Aorta (tissue), 5 donors: ENCODE data around the gene SYP. TPM values are rescaled to one million over a fixed set of nuclear protein-coding genes. Genes with fewer than 3 reads are reported as not detected.
A peak's percentile ranks its signal among the peaks of the same experiment; 100 is the strongest.

Source experiments
- ATAC-seq: fragments of 200-7000 bp; cut with Tn5 transposase; one replicate; pipeline ENCODE4 v1.9.1; 2022; ENCODE audit warnings: moderate library complexity; ENCODE audit not compliant: low FRiP score
- DNase-seq, 2 donors: peaks; one replicate each; pipeline ENCODE4 v3.0.0-alpha.2; 2020
- H3K27ac ChIP-seq, 2 donors: one replicate each; pipeline ENCODE4 v1.5.1; 2013; ENCODE audit warnings: low read length in 2 of 2, mild to moderate bottlenecking in 2 of 2, moderate library complexity in 2 of 2, control low read depth in 1 of 2, inconsistent platforms in 1 of 2, low read depth in 1 of 2
- H3K27me3 ChIP-seq, 2 donors: one replicate each; pipeline ENCODE4 v1.6.1; 2013; ENCODE audit warnings: control low read depth in 1 of 2, low read length in 1 of 2, mild to moderate bottlenecking in 1 of 2, moderate library complexity in 1 of 2; ENCODE audit not compliant: insufficient read depth in 2 of 2, control insufficient read depth in 1 of 2
- H3K36me3 ChIP-seq, 2 donors: one replicate each; pipeline ENCODE4 v1.6.1; 2013; ENCODE audit warnings: control low read depth in 1 of 2, low read length in 1 of 2, mild to moderate bottlenecking in 1 of 2; ENCODE audit not compliant: insufficient read depth in 2 of 2, control insufficient read depth in 1 of 2
- H3K4me1 ChIP-seq, 2 donors: one replicate each; pipeline ENCODE4 v1.6.1; 2013; ENCODE audit warnings: low read length in 2 of 2, control low read depth in 1 of 2, mild to moderate bottlenecking in 1 of 2, moderate library complexity in 1 of 2; ENCODE audit not compliant: insufficient read depth in 2 of 2, control insufficient read depth in 1 of 2
- H3K4me3 ChIP-seq, 2 donors: one replicate each; pipeline ENCODE4 v1.5.1; 2013; ENCODE audit warnings: low read length in 2 of 2, control low read depth in 1 of 2, mild to moderate bottlenecking in 1 of 2
- H3K9me3 ChIP-seq: one replicate; pipeline ENCODE4 v1.6.1; 2013; ENCODE audit warnings: mild to moderate bottlenecking, low read length; ENCODE audit not compliant: control insufficient read depth
- WGBS, 2 donors: extraction: QIAGEN DNeasy Blood & Tissue Kit; methylation state at CpG; one replicate each; pipeline ENCODE4 v1.1.7; 2013; 5-methylcytosine and 5-hydroxymethylcytosine counted together
- intact Hi-C, 2 donors: fragments of 100-400 bp; cut with DNase I; formaldehyde crosslinking; loops; one replicate each; pipeline versions ENCODE4 v1.14.2 to v1.15.0; 2022
- polyA plus RNA-seq, 2 donors: library from polyadenylated mRNA; stranded (reverse); fragments of 200-250 nt; gene quantifications; one replicate each; pipeline ENCODE4 v1.2.3, GENCODE V29; 2013
- total RNA-seq, 2 donors: library from RNA; stranded (reverse); fragmentation: NEBNext Ultra II Directional; extraction: Animal tissue kit (Norgen Biotek cat#: 25700); gene quantifications; one replicate each; pipeline ENCODE4 v1.2.1, GENCODE V29; 2021
- donor health status: healthy with polysubstance abuse.
- donor health status: Bipolar disorder and iron deficiency.
- donor health status: DM: no; HTN: no; CAD: no.
- donor health status: DM: no; HTN: no; CAD: no.
- donor health status: DM: yes; HTN: yes; CAD: no.

The SYP gene
- total and polyA plus RNA-seq, 4 donors, result 2.4 to 5.3 (median 3.7) TPM

DNA sequence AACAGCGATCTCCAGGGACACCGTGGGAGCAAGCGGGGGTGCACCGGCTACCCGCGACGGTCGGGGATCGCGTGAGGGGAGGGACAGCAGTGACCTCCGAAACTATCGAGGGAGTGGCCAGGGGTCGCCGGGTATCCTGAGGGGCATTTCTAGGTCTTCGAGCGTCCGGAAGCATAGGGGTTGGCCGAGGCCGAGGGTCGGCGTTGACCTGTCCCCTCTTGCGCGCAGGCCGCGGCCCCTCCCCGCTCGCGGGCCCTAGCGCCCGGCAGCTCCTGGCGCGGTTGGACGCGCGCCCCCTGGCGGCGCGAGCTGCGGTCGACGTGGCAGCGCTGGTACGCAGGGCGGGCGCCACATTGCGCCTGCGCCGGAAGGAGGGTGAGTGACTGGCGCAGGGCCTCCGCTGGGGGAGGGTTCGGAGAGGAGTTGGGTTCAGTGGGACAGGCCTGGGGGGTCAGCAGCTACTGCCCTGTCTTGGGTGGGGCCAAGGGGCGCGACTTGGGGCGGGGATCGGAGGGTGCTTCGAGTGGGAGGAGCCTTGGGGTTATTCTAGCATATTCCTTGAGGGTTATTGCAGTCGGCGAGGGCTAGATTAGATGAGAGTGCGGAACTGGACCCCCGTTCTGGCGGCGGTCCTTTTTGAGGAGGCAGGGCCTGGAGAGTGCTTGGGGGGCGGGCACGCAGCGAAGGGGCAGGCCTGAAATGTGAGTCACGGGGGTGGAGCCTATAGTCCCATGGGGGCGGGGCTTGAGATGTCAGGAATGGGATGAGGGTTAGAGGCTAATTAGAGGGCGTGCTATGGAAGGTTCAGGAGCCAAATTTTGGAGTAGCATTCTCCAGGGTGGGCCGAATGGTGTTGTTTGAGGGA lies 36.2 kb downstream of the SYP start:
- H3K36me3 ChIP-seq, result no peaks in the 10 kb centered on the region
- DNase-seq, result peak; percentile 91 to 93
- intact Hi-C loops, result no loop called here
- H3K4me3 ChIP-seq, result no peak overlapping the region
- H3K27ac ChIP-seq, result peak overlapping the region in 1 of 2 donors; percentile 70
- H3K4me1 ChIP-seq, result no peaks in the 10 kb centered on the region
- peak; percentile 83 for ATAC-seq
- H3K9me3 ChIP-seq, result no peaks in the 10 kb centered on the region
- WGBS, 2 donors, result 2 to 34% methylated on average over 66 to 69 of the region's 69 CpGs
- H3K27me3 ChIP-seq, result no peaks in the 10 kb centered on the region

DNA sequence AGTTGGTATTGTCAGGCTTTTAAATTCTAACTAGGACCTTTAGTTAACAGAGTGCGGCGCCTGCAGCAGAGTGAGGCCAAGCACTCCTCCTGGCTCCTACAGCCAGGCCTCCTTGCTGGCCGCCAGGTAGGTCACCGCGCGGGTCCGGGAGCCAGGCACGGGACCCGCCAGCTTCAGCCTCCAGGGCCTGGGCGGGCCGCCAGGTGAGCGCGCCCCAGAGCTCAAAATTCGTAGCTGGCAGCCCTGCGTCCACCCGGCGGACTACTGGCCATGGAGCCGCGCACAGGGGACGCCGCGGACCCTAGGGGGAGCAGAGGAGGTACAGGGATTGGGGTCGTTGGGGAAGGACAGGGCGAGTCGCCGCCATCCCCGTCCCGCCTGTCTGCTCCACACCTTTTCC lies 37.4 kb downstream of the SYP start, which contains the start of gene MAGIX:
TSS of gene MAGIX (plus strand) at position 139 of the 400 bp plus-strand sequence. CDS start at position 271, 132 bp downstream.
- no peak for ATAC-seq
- H3K9me3 ChIP-seq, result no peaks in the 10 kb centered on the region
- 43 to 61% methylated on average over 28 of the region's 28 CpGs for WGBS, 2 donors
- H3K27me3 ChIP-seq, result no peaks in the 10 kb centered on the region
- H3K4me3 ChIP-seq, result no peak within 1 kb of the TSS
- no peaks in the 10 kb centered on the region for H3K4me1 ChIP-seq
- no peaks in the 10 kb centered on the region for H3K36me3 ChIP-seq
- H3K27ac ChIP-seq, result peak within 1 kb of the TSS in 1 of 2 donors; percentile 70
- DNase-seq, result no peak
- intact Hi-C loops, result no loop called here

DNA sequence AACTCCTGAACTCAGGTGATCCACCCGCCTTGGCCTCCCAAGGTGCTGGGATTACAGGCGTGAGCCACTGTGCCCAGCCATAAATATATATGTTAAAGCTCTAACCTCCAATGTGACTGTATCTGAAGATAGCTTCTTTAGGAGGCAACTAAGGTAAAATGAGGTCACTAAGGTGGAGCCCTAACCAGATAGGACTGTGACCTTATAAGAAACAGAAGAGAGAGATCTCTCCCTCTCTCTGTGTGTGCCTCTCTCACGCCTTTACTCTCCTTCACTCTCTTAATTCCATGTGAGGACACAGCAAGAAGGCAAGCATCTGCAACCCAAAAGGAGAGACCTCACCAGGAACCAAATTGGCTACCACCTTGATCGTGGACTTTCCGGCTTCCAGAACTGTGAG lies 38.4 kb downstream of the SYP start:
- DNase-seq, result no peak
- intact Hi-C loops, result no loop called here
- H3K27me3 ChIP-seq, result no peaks in the 10 kb centered on the region
- no peak overlapping the region for H3K27ac ChIP-seq
- no peaks in the 10 kb centered on the region for H3K9me3 ChIP-seq
- H3K4me1 ChIP-seq, result no peaks in the 10 kb centered on the region
- 88 to 89% methylated on average over 5 of the region's 5 CpGs for WGBS, 2 donors
- no peaks in the 10 kb centered on the region for H3K36me3 ChIP-seq
- H3K4me3 ChIP-seq, result no peak overlapping the region
- ATAC-seq, result no peak

DNA sequence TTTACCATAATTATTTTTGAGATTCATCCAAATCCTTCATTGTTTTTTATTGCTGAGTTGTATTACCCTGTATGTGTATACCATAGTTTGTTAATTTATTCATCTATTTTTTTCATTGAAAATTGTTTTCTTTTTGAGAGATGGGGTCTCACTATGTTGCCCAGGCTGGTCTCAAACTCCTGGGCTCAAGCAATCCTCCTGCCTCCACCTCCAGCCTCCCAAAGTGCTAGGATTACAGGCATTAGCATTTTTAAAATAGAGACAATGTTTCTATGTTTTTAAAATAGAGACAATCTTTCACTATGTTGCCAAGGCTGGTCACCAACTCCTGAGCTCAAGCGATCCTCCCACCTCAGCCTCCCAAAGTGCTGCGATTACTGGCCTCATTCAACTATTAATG lies 39.1 kb downstream of the SYP start:
- no peak for DNase-seq
- Histone ChIP-seq H3K4me1 (no peaks in the 10 kb centered on the region), H3K27ac (no peak overlapping the region), H3K36me3 (no peaks in the 10 kb centered on the region), H3K27me3 (no peaks in the 10 kb centered on the region), H3K4me3 (no peak overlapping the region), H3K9me3 (no peaks in the 10 kb centered on the region)
- intact Hi-C loops, result no loop called here
- ATAC-seq, result no peak
- 93% methylated on average over 2 of the region's 2 CpGs for WGBS, 2 donors

DNA sequence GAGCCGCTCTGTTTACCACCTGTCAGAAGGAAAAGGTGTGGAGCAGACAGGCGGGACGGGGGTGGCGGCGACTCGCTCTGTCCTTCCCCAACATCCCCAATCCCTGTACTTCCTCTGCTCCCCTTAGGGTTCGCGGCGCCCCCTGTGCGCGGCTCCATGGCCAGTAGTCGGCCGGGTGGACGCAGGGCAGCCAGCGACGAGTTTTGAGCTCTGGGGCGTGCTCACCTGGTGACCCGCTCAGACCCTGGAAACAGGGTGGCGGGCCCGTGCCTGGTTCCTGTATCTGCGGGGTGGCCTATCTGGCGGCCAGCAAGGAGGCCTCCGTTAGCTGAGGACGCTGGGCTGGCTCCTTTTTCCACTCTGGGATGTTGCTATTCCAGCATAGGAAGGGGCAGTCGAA lies 42.8 kb downstream of the SYP start:
- DNase-seq (peak in 1 of 2 donors; percentile 53), ATAC-seq (no peak)
- no peaks in the 10 kb centered on the region for H3K36me3 ChIP-seq
- intact Hi-C loops, result no loop called here
- WGBS, 2 donors, result 66 to 77% methylated on average over 24 of the region's 25 CpGs
- no peak overlapping the region for H3K27ac ChIP-seq
- H3K27me3 ChIP-seq, result no peaks in the 10 kb centered on the region
- no peak overlapping the region for H3K4me3 ChIP-seq
- H3K9me3 ChIP-seq, result no peaks in the 10 kb centered on the region
- no peaks in the 10 kb centered on the region for H3K4me1 ChIP-seq

DNA sequence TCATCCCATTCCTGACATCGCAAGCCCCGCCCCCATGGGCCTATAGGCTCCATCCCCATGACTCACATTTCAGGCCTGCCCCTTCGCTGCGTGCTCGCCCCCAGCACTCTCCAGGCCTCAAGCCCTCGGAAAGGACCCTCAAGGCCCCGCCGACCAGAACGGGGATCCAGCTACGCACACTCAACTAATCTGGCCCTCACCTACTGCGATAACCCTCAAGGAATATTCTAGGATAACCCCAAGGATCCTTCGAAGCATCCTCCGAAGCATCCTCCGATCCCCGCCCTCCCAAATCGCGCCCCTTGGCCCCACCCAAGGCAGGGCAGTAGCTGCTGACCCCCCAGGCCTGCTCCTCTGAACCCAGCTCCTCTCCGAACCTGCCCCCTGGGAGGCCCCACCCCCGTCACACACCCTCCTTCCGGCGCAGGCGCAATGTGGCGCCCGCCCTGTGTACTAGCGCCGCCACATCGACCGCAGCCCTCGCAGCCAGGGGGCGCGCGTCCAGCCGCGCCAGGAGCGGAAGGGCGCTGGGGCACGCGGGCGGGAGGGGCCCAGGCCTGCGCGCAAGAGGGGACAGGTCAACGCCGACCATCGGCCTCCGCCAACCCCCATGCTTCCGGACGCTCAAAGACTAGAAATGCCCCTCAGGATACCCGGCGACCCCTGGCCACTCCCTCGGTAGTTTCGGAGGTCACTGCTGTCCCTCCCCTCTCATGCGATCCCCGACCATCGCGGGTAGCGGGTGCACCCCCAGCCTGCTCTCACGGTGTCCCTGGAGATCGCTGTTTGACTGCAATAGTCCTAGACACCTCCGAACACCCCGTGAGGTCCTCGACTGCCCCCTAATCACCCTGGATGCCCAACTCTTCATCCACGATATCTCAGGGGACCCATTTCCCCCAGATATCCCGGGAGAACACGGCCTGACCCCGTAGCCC lies 43.8 kb downstream of the SYP start:
- peak; percentile 93 to 96 for DNase-seq
- H3K27me3 ChIP-seq, result no peaks in the 10 kb centered on the region
- 1 to 31% methylated on average over 65 of the region's 65 CpGs for WGBS, 2 donors

DNA sequence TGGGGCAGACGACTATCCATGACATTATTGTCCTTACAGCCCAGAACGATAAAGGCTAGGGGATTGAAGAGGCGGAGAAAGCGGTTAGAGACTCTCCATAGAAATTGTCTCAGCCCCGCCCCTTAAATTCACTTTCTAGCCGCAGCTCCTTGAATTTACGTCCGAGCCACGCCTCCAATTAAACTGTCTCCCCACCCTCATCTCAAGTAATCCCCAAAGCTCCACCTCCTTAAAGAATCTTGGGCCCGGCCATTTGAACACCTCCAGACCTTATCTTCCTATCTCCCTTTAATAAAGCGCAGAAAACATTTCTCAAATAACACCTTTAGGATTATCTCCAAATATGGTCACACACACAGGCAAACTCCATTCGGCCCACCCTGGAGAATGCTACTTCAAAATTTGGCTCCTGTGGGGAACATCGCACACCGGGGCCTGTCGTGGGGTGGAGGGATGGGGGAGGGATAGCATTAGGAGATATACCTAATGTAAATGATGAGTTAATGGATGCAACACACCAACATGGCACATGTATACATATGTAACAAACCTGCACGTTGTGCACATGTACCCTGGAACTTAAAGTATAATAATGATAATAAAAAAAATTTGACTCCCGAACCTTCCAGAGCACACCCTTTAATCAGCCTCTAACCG lies 44.6 kb downstream of the SYP start:
- intact Hi-C loops, result no loop called here
- WGBS, 2 donors, result 1 to 40% methylated on average over 18 of the region's 18 CpGs
- DNase-seq (peak in 1 of 2 donors; percentile 53), ATAC-seq (peak; percentile 54)
- Histone ChIP-seq H3K9me3 (no peaks in the 10 kb centered on the region), H3K4me1 (no peaks in the 10 kb centered on the region), H3K4me3 (peak overlapping the region in 1 of 2 donors; percentile 17), H3K36me3 (no peaks in the 10 kb centered on the region), H3K27ac (peak overlapping the region in 1 of 2 donors; percentile 99), H3K27me3 (no peaks in the 10 kb centered on the region)

More for the DNA sequence above, 43.8 kb downstream of the SYP start:
- Histone ChIP-seq H3K36me3 (no peaks in the 10 kb centered on the region), H3K4me1 (no peaks in the 10 kb centered on the region), H3K9me3 (no peaks in the 10 kb centered on the region), H3K27ac (peak overlapping the region; percentile 53 to 99), H3K4me3 (peak overlapping the region; percentile 40 to 84)
- intact Hi-C loops, result no loop called here
- ATAC-seq, result peak; percentile 96

DNA sequence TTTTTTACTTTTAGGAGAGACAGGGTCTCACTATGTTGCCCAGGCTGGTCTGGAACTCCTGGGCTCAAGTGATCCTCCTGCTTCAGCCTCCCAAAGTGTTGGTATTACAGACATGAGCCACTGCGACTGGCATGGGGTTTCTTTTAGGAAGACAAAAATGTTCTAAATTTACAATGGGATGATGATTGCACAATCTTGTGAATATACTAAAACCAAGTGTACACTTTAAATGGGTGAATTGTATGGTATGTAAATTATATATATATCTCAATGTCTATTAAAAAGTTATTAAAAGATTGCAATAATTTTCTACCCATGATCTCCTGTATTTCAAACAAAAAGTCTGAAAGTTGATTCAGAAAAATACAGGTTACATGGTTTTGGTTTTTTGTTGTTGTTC lies 46.5 kb downstream of the SYP start:
- ATAC-seq (no peak), DNase-seq (no peak)
- Histone ChIP-seq H3K4me3 (no peak overlapping the region), H3K27ac (no peak overlapping the region), H3K27me3 (no peaks in the 10 kb centered on the region), H3K4me1 (no peaks in the 10 kb centered on the region), H3K9me3 (no peaks in the 10 kb centered on the region), H3K36me3 (no peaks in the 10 kb centered on the region)
- intact Hi-C loops, result no loop called here
- WGBS, 2 donors, result 85 to 94% methylated on average over 1 of the region's 1 CpG
